Anterior cingulate cortex (tissue), 58 donors: ENCODE measurements around the gene RIPPLY1.

Experiments
- DNase-seq, 58 donors: peaks; one replicate each; lab custom pipeline; 2025; lab: John Stamatoyannopoulos, UW

Gene RIPPLY1

DNA sequence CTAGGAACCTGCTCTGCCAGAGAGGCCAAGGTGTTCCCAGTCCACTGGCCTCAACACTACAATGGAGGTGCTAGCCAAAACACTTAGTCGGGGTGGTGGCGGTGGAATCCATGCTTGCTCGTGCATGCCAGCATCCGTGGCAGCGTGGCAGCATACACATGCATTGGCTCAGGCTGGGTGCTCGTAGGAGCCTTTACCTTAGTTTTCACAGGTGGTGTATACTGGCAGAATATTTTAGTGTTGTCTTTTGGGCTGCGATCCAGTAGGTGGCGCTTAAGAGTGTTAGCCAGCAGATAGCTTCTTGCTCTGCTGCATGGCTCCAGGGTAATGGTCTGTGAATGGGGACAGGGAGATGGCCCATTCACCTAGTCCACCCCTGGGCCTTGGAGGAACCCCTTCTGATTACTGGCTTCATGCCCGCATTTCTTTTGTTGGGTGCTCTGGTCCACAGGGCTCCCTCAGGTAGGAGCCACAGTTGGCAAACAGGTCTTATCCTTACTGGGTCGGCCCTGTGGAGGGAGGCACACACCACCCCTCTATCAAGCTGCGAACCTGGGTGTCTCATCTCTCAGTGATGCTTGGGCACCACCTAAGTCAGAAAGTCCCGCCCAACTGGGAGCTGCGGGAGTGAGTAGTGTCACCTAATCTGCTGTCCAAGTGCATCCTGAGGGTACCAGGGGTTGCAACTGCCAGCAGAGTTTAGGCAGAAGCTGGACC lies 40.0 kb downstream of the RIPPLY1 start:
- DNase-seq = no peak
